C4-2B (cell line): ENCODE results near the gene TYK2.
A peak's percentile ranks its signal among the peaks of the same experiment; 100 is the strongest.

Experiments
- H3K27ac ChIP-seq: fragments of 450-650 bp; 2 replicates; pipeline ENCODE4 v1.5.1; 2017
- CTCF ChIP-seq: fragments of 450-650 bp; conservative IDR thresholded peaks from 2 replicates; pipeline ENCODE4 v1.5.1; 2017; ENCODE audit warnings: mild to moderate bottlenecking
- ZFX ChIP-seq: fragments of 450-650 bp; IDR thresholded peaks from 2 replicates; pipeline ENCODE4 v1.6.1; 2017

The TYK2 gene

GRCh38 chr19:10380313-10381102, at the start of gene TYK2:
TYK2 (minus strand) TSS chr19:10380572; CDS start chr19:10378406, 2,166 bp downstream.
- TF ChIP-seq CTCF (no peak), ZFX (no peak)
- peak within 1 kb of the TSS; percentile 81 for H3K27ac ChIP-seq

- no peak for TF ChIP-seq ZFX
- no peak for TF ChIP-seq CTCF
- no peak overlapping the region for H3K27ac ChIP-seq
These were observed 48.6 kb upstream of the TYK2 start for GRCh38 chr19:10428996-10429381.

- TF ChIP-seq CTCF: no peak
- TF ChIP-seq ZFX: no peak
- no peak overlapping the region for H3K27ac ChIP-seq
These were observed 46.8 kb upstream of the TYK2 start for GRCh38 chr19:10427169-10427568.

DNA sequence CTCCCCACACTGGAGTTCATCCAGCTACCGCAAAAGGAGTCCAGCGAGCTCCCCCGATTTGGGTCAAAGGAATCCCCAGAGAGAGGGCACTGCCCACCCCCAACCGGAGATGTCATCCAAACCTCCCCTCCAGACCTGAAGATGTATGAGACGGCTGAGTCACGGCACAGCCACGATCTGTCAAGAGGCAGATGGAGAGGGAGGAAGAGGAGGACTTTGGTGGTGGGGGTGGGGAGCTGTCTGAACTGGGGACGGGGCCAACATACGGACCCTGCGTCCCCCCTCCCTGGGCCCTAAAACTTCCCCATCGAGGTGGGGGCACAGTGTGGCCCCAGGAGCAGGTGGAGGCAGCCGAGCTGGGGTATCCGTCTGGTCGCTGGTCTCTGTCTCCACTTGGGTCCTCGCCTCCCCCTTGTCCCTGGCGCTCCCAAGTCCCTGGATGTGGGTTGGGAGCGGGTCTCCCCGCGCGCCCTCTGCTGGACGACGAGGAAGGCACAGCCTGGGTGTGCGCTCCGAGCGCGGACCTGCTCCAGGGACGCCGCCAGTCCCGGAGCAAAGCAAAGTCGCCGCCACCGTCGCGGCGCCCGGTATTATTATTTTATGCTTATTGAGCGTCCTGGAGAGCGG, 43.8 kb upstream of the TYK2 start:
- H3K27ac ChIP-seq: no peak overlapping the region
- TF ChIP-seq ZFX (no peak), CTCF (peak; percentile 99)

- H3K27ac ChIP-seq: no peak overlapping the region
- no peak for TF ChIP-seq CTCF
- TF ChIP-seq ZFX: no peak
These were observed 42.5 kb upstream of the TYK2 start for GRCh38 chr19:10422846-10423245.

DNA sequence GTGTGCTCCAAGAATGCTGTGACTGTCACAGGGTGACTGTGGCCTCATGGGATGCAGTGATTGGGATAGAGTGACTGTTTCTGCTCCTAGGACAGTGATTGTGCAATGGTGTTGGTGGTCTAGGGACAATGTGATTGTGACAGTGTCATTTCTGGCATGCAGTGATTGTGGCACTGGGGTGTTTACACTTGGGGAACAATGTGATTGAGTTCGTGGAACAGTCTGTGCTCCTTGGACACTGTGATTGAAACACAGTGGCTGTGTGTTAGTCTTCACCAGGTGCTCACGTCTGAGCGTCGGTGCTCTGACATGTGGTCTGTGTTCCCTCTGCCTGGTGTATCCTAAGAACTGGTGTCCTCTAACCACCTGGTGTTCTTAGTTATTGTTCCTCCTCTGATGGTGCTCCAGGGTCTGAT, 41.7 kb upstream of the TYK2 start:
- no peak for TF ChIP-seq CTCF
- TF ChIP-seq ZFX: no peak
- H3K27ac ChIP-seq: no peak overlapping the region

- no peak overlapping the region for H3K27ac ChIP-seq
These were observed 41.1 kb upstream of the TYK2 start for GRCh38 chr19:10421240-10422045.

More at GRCh38 chr19:10421240-10422045, 41.1 kb upstream of the TYK2 start:
- TF ChIP-seq CTCF (peak; percentile 38), ZFX (no peak)
